Panc1 (cell line): ENCODE results near the gene ZSWIM8. TPM values are rescaled to one million over a fixed set of nuclear protein-coding genes. Genes with fewer than 3 reads are reported as not detected.
A peak's percentile ranks its signal among the peaks of the same experiment; 100 is the strongest.

ENCODE experiments used
- ATAC-seq: fragments of 200-7000 bp; cut with Tn5 transposase; 2 replicates; pipeline ENCODE4 v1.9.1; 2020; ENCODE audit warnings: mild to moderate bottlenecking, moderate library complexity
- BruUV-seq: library from RNA; stranded (reverse); fragments of 400-500 nt; replicated peaks from 2 replicates; lab custom pipeline; 2021; lab: Mats Ljungman, UMichigan
- CTCF ChIA-PET: fragments of 300-600 bp; sonication (Branson Sonifier 250); formaldehyde crosslinking; loops from one replicate; lab custom pipeline; 2022; ENCODE audit warnings: antibody characterized with exemption; lab: Charles Lee
- POLR2A ChIA-PET: fragments of 300-600 bp; sonication (Branson Sonifier 250); formaldehyde crosslinking; loops from one replicate; lab custom pipeline; 2022; ENCODE audit warnings: antibody characterized with exemption; lab: Charles Lee
- DNase-seq: peaks from one replicate; pipeline ENCODE4 v3.0.0-alpha.2; 2010; ENCODE audit warnings: low read depth, low spot score
- H3K27ac ChIP-seq: 2 replicates; pipeline ENCODE4 v1.5.1; 2011; ENCODE audit warnings: mild to moderate bottlenecking, low read length, inconsistent platforms
- H3K27me3 ChIP-seq: fragments of 200-500 bp; sonication (Bioruptor generic); 2 replicates; pipeline ENCODE4 v1.6.0; 2014; ENCODE audit warnings: low read length, inconsistent platforms; ENCODE audit not compliant: control insufficient read depth, insufficient read depth
- H3K36me3 ChIP-seq: fragments of 200-500 bp; sonication (Bioruptor generic); 2 replicates; pipeline ENCODE4 v1.5.1; 2014; ENCODE audit warnings: inconsistent platforms, mild to moderate bottlenecking, low read length, moderate library complexity; ENCODE audit not compliant: control insufficient read depth, insufficient read depth
- H3K4me1 ChIP-seq: 2 replicates; pipeline ENCODE4 v1.5.1; 2011; ENCODE audit warnings: inconsistent platforms, mild to moderate bottlenecking, low read length, moderate library complexity; ENCODE audit not compliant: control insufficient read depth, insufficient read depth
- H3K4me3 ChIP-seq, 2 experiments: 2 replicates each; pipeline ENCODE4 v1.5.1; 2011 to 2012; ENCODE audit warnings: low read depth in 2 of 2, low read length in 2 of 2, mild to moderate bottlenecking in 2 of 2, inconsistent platforms in 1 of 2, moderate library complexity in 1 of 2
- H3K9me3 ChIP-seq: fragments of 200-500 bp; sonication (Bioruptor generic); 2 replicates; pipeline ENCODE4 v1.5.1; 2014; ENCODE audit warnings: low read depth, mild to moderate bottlenecking, inconsistent platforms, low read length, moderate library complexity; ENCODE audit not compliant: control insufficient read depth, insufficient read depth
- POLR2AphosphoS5 ChIP-seq: IDR thresholded peaks from 2 replicates; pipeline ENCODE4 v1.6.1; 2012; ENCODE audit warnings: mild to moderate bottlenecking, low read depth, low read length, moderate library complexity
- REST ChIP-seq, 2 experiments: IDR thresholded peaks; 2 replicates each; pipeline ENCODE4 v1.6.1; 2011 to 2012; ENCODE audit warnings: low read depth in 2 of 2, control low read depth in 1 of 2, low read length in 1 of 2, mild to moderate bottlenecking in 1 of 2, moderate library complexity in 1 of 2; ENCODE audit not compliant: insufficient read depth in 1 of 2
- SIN3A ChIP-seq: IDR thresholded peaks from 2 replicates; pipeline ENCODE4 v1.6.1; 2012; ENCODE audit warnings: low read depth, mild to moderate bottlenecking, low read length, moderate library complexity, borderline replicate concordance; ENCODE audit not compliant: insufficient read depth
- TCF7L2 ChIP-seq: IDR thresholded peaks from 2 replicates; pipeline ENCODE4 v1.6.1; 2011; ENCODE audit warnings: mild to moderate bottlenecking, low read depth, low read length, inconsistent platforms
- in situ Hi-C: cut with HindIII; loops from 2 replicates; pipeline ENCODE4 v1.10.0; 2016; ENCODE audit warnings: low sequenced_read_pairs, low pct_unique_long_range_greater_than_20kb
- intact Hi-C: fragments of 100-400 bp; cut with micrococcal nuclease; formaldehyde crosslinking; loops from one replicate; pipeline ENCODE4 v1.10.0; 2022; ENCODE audit not compliant: unreplicated experiment
- total RNA-seq: library from RNA; stranded (reverse); gene quantifications from one replicate; pipeline ENCODE4 v1.2.1, GENCODE V29; 2021; ENCODE audit not compliant: unreplicated experiment
- TF ChIP-seq, protein P1 (sequence below): fragments of 450-650 bp; IDR thresholded peaks from 2 replicates; pipeline ENCODE4 v1.5.1; 2017; ENCODE audit warnings: mild to moderate bottlenecking

The ZSWIM8 gene
- total RNA-seq, 1 experiment from 2014 or later: 109 TPM

- H3K36me3 ChIP-seq: peaks cover 13% of the 10 kb centered on the region; the same call in 1 of the 2 replicates
- no peaks in the 10 kb centered on the region for H3K27me3 ChIP-seq
- in situ Hi-C loops (no loop called here), intact Hi-C loops (no loop called here)
- no peak overlapping the region for H3K4me3 ChIP-seq
- BruUV-seq: no TSS peak
- H3K9me3 ChIP-seq: no peaks in the 10 kb centered on the region
- CTCF ChIA-PET: interaction anchor here (0.6 kb wide), 1 partner anchor 26 kb away, joined by 4 read pairs; no protein-coding TSS in a partner anchor
- DNase-seq: no peak
- TF ChIP-seq SIN3A: no peak
- POLR2A ChIA-PET: no interaction called here
- H3K4me1 ChIP-seq: no peaks in the 10 kb centered on the region
- no peak for ATAC-seq
- no peak overlapping the region for H3K27ac ChIP-seq
These were observed 61.6 kb downstream of the ZSWIM8 start for GRCh38 chr10:73847031-73847430.

DNA sequence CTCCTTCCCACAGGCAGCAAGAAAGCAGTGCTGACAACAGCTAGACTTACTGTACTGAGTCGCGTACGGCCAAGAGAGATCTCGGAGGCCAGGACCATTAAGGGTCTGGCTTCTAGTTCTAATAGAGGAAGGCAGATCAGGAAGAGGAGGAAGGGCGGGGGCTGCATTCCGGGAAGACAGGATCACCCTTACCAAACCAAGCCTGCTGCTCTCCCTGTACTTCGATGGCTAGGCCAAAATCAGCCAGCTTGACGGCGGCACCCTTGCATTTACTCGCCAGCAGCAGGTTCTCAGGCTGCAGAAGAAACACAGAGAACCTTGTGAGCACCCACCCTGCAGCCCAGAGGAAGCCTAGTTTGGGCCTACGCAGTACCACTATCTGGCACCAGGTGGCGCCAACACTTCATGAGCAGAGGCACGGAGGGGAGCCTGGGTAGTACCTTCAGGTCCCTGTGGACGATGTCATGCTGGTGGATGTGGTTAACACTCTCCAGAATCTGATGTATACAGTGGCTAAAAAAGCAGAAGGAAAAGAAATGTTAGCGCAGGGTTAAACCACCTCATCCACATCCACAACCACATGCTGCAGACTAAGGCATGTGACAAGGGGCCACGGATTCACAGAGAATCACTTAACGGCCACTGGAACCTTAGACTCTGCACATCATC, 63.5 kb downstream of the ZSWIM8 start:
- DNase-seq (peak; percentile 62), ATAC-seq (peak; percentile 91)
- Histone ChIP-seq H3K36me3 (peaks cover 13% of the 10 kb centered on the region; the same call in 1 of the 2 replicates), H3K4me3 (no peak overlapping the region), H3K27me3 (no peaks in the 10 kb centered on the region), H3K27ac (no peak overlapping the region), H3K9me3 (no peaks in the 10 kb centered on the region), H3K4me1 (no peaks in the 10 kb centered on the region)
- BruUV-seq: no TSS peak
- intact Hi-C loops (loop anchor here (1.0 kb wide), 1 partner anchor 30 kb away; no protein-coding TSS in a partner anchor), in situ Hi-C loops (no loop called here)
- no peak for TF ChIP-seq SIN3A
- TF ChIP-seq, protein P1, sequence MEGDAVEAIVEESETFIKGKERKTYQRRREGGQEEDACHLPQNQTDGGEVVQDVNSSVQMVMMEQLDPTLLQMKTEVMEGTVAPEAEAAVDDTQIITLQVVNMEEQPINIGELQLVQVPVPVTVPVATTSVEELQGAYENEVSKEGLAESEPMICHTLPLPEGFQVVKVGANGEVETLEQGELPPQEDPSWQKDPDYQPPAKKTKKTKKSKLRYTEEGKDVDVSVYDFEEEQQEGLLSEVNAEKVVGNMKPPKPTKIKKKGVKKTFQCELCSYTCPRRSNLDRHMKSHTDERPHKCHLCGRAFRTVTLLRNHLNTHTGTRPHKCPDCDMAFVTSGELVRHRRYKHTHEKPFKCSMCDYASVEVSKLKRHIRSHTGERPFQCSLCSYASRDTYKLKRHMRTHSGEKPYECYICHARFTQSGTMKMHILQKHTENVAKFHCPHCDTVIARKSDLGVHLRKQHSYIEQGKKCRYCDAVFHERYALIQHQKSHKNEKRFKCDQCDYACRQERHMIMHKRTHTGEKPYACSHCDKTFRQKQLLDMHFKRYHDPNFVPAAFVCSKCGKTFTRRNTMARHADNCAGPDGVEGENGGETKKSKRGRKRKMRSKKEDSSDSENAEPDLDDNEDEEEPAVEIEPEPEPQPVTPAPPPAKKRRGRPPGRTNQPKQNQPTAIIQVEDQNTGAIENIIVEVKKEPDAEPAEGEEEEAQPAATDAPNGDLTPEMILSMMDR: peak; percentile 99
- POLR2A ChIA-PET: interaction anchor here (1.1 kb wide), 1 partner anchor 31 kb away, joined by 3 read pairs; no protein-coding TSS in a partner anchor
- CTCF ChIA-PET: interaction anchor here (0.5 to 1.9 kb wide), 3 partner anchors 31 to 171 kb away, joined by 3 to 11 read pairs (median 3); no protein-coding TSS in a partner anchor

DNA sequence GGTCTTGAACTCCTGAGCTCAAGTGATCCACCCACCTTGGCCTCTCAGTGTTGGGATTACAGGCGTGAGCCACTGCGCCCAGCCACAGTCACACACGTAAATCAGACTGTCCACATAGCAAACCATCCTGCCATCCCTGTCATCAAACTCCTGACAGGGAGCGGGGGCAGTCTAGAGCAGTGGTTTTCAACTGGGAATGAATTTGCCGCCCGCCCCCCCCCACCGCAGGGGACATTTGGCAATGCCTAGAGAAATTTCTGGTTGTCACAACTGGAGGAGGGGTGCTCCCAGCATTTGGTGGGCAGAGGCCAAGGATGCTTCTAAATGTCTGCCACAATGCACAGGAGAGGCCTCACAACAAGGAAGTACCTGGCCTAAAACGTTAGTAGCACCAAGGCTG, 64.8 kb downstream of the ZSWIM8 start:
- peaks cover 13% of the 10 kb centered on the region; the same call in 1 of the 2 replicates for H3K36me3 ChIP-seq
- ATAC-seq (no peak), DNase-seq (no peak)
- no TSS peak for BruUV-seq
- H3K4me3 ChIP-seq: no peak overlapping the region
- intact Hi-C loops (no loop called here), in situ Hi-C loops (no loop called here)
- TF ChIP-seq, protein P1: no peak
- TF ChIP-seq POLR2AphosphoS5: no peak
- no peak for TF ChIP-seq TCF7L2
- no peak for TF ChIP-seq SIN3A
- TF ChIP-seq REST (IDR thresholded peaks at IDR 0.05; ENCODE audit: insufficient read depth in 1 of 2, low read depth in 2 of 2, low read length in 1 of 2): no peak
- H3K27me3 ChIP-seq: no peaks in the 10 kb centered on the region
- CTCF ChIA-PET: interaction anchor here (0.5 to 1.9 kb wide), 4 partner anchors 29 to 116 kb away, joined by 3 to 11 read pairs (median 3); no protein-coding TSS in a partner anchor
- no peaks in the 10 kb centered on the region for H3K4me1 ChIP-seq
- H3K9me3 ChIP-seq: no peaks in the 10 kb centered on the region
- POLR2A ChIA-PET: no interaction called here
- H3K27ac ChIP-seq: no peak overlapping the region
